Astrocyte of the spinal cord (primary cell): ENCODE measurements around the gene NTN4.
A peak's percentile ranks its signal among the peaks of the same experiment; 100 is the strongest.

Experiments
- DNase-seq: peaks from one replicate; pipeline ENCODE4 v3.0.0; 2011; ENCODE audit warnings: low read depth, low spot score
- H3K4me3 ChIP-seq: 2 replicates; pipeline ENCODE4 v1.5.1; 2011; ENCODE audit warnings: low read depth, mild to moderate bottlenecking, low read length, moderate library complexity
- CTCF ChIP-seq: IDR thresholded peaks from 2 replicates; pipeline ENCODE4 v1.5.1; 2012; ENCODE audit warnings: low read depth, mild to moderate bottlenecking, low read length, inconsistent platforms
- in situ Hi-C: cut with HindIII; loops from 2 replicates; pipeline ENCODE4 v1.10.0; 2017; ENCODE audit warnings: low sequenced_read_pairs

Gene NTN4

GRCh38 chr12:95723693-95724384 is 66.7 kb downstream of the NTN4 start:
- no peak for DNase-seq
- no peak overlapping the region for H3K4me3 ChIP-seq
- in situ Hi-C loops: no loop called here
- TF ChIP-seq CTCF: no peak

GRCh38 chr12:95721320-95721719 is 69.2 kb downstream of the NTN4 start:
- DNase-seq: no peak
- H3K4me3 ChIP-seq: no peak overlapping the region
- TF ChIP-seq CTCF: peak; percentile 20
- in situ Hi-C loops: no loop called here

- in situ Hi-C loops: no loop called here
- no peak for DNase-seq
- no peak overlapping the region for H3K4me3 ChIP-seq
- no peak for TF ChIP-seq CTCF
Observed at GRCh38 chr12:95720146-95720545, 70.4 kb downstream of the NTN4 start.

GRCh38 chr12:95718772-95719171 is 71.8 kb downstream of the NTN4 start:
- H3K4me3 ChIP-seq: no peak overlapping the region
- TF ChIP-seq CTCF: no peak
- DNase-seq: no peak
- in situ Hi-C loops: no loop called here

- in situ Hi-C loops: no loop called here
- DNase-seq: no peak
- no peak for TF ChIP-seq CTCF
- no peak overlapping the region for H3K4me3 ChIP-seq
Observed at GRCh38 chr12:95718006-95718431, 72.5 kb downstream of the NTN4 start.

- TF ChIP-seq CTCF: no peak
- in situ Hi-C loops: no loop called here
- H3K4me3 ChIP-seq: no peak overlapping the region
- DNase-seq: no peak
Observed at GRCh38 chr12:95717316-95717928, 73.1 kb downstream of the NTN4 start.
